LoVo (cell line): ENCODE results near the gene TIMM10B.

Source experiments
- DNase-seq: peaks from one replicate; pipeline ENCODE4 v3.0.0-alpha.2; 2016; ENCODE audit warnings: low spot score

Gene TIMM10B

GRCh38 chr11:6472934-6473333, 8.4 kb upstream of the TIMM10B start:
- no peak for DNase-seq

- peak; percentile 83 for DNase-seq
Observed at GRCh38 chr11:6473451-6474412, 7.6 kb upstream of the TIMM10B start, which contains the start of gene TRIM3. Gene TRIM3 (minus strand): TSS chr11:6473941. CDS start chr11:6465695, 8,246 bp downstream.

DNA sequence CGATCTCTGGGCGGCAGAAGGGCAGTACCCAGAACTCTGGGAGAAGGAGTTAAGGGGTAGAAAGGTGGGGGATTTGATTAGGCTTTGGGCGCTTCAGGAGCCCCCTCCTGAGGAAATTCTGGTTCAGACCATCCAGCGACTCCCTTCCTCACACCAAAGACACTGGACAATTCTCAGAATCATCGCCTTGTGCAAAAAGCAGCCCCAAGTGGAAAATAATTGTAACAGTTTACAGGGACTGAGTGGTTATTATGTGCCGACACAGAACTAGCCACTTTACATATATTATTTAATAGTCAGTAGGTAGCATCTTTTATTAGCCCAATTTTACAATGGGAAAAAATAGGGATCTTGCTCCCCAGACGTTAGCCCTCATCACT, 6.9 kb upstream of the TIMM10B start:
- no peak for DNase-seq

DNA sequence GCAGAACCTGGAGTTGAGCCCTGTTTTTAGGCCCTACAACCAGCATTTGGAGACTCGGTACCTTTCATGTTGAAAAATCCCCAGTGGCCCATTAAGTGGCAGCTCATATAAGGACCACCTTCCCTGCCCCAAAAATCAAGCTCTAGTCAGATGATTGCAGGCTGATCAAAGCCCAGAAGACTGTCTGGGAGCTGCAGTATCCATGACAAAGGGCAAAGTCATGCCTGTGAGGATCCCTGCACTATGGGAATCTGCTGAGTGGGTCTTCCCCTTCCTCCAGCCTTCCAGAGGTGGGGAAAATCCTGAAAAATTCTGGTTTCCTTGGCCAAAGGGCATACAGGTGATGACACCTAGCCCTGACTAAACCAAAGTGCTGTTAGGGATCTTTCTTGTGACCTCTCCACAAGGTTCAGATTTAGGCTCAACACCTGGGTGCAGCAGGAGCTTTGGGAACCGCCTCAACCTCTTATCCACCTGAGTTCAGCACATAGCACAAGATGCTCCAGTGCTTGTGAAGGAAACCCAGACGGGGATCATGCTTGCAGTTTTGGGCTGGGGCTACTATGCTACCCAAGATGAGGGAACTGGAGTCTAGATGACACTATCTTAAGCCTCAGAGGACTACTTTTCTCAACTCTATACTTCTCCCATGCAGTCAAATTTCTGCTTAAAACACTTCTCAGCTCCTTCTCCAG, 6.3 kb upstream of the TIMM10B start:
- DNase-seq: no peak

GRCh38 chr11:6475936-6476335, 5.4 kb upstream of the TIMM10B start:
- no peak for DNase-seq

GRCh38 chr11:6476571-6476970, 4.7 kb upstream of the TIMM10B start:
- DNase-seq: no peak

DNA sequence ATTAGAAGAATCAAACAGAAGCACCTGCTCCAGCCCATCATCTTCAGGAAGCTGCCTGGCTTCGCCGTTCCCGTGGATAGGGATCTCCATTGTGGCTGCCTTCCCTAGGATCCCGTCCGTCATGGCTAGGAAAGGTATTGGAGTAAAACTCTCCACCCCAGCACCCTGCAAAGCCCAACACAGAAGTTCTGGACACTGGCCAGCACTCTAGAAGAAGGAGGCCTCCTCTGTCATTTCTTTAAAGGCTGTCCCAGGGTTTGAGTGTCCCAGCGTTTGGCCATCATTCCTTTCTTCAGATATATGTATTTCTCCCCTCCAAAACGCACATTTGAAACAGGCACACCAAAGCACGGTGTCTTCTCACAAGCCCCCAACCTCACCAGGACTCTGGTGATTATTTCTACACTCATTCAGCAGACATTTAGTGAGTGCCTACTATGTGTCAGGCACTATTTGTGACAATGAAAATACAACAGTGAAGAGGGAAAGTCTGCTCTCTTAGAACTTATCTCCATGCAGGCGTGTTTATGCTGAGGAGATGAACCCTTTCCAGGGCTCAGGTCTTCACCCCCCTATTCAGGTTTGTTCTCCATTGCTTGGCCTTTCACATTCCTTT, 894 bp upstream of the TIMM10B start:
- DNase-seq: no peak

DNA sequence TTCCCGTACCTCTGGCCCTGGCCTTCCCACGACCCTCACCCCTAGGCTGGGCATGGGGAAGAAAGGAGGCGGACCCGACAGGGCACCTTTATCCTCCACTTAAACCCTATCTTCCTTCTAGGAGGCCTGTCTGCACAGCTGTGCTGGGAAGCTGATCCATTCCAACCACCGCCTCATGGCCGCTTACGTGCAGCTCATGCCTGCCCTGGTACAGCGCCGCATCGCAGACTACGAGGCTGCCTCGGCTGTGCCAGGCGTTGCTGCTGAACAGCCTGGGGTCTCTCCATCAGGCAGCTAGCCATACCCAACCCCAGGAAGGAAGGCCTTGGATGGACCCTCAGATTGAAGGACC, 599 bp downstream of the TIMM10B start:
- DNase-seq: no peak

DNA sequence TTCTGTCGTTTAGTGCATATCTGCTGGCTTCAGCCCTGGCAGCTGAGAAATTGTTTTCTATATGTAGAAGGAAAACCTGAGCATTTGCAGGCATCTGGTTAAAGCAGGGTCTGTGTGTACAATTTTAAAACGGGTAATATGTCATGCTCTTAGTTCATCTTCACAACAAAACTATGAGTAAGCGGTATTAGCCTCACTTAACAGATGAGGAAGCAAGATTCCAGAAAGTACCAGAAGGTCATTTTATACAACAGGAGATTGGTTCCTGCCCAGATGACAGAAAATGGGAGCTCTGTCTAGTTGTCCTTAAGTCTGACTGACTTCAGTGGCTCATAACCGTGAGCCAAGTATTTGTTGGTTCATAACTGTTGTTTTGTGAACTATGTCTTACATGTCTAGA, 1.1 kb downstream of the TIMM10B start:
- DNase-seq: no peak

- no peak for DNase-seq
Observed at GRCh38 chr11:6483015-6483414, 1.7 kb downstream of the TIMM10B start.

- DNase-seq: no peak
Observed at GRCh38 chr11:6485661-6486060, 4.4 kb downstream of the TIMM10B start.

DNA sequence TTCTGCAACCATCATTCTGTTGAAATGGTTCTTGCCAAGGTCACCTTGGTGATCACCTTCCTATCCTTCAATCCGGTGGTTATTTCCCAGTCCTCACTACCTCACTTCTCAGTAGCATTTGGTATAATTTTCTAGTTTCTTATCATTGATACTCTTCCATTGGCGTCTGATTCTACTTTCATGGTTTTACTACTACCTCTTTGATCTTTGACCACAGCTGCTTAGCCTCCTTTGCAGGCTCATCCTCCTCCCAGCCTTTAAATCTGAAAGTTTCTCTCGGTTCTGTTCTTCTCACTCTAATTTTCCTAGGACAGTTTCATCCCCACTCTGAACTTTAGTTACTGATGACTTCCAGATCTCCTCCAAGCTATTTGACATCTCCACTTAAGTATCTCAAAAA, 5.0 kb downstream of the TIMM10B start:
- DNase-seq: no peak

DNA sequence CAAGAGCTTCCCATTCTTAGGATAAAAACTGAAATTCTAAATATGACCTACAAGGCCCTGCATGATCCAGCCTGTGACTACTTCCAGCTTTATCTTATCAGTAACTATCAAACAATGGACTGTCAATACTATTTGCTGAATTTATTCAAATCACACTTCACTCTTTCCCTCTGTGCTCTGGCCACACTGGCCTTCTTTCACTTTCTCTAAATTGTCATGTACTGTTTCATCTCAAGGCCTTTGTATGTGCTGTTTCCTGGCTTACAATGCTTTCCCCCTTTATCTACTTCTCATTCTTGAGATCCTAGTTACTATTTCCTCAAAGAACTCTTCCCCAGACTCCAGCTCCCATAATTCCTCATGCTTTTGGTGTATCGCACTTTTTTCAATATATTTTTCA, 5.6 kb downstream of the TIMM10B start:
- no peak for DNase-seq

GRCh38 chr11:6488342-6488741, 7.0 kb downstream of the TIMM10B start:
- DNase-seq: no peak

GRCh38 chr11:6488821-6489220, 7.5 kb downstream of the TIMM10B start:
- DNase-seq: no peak

DNA sequence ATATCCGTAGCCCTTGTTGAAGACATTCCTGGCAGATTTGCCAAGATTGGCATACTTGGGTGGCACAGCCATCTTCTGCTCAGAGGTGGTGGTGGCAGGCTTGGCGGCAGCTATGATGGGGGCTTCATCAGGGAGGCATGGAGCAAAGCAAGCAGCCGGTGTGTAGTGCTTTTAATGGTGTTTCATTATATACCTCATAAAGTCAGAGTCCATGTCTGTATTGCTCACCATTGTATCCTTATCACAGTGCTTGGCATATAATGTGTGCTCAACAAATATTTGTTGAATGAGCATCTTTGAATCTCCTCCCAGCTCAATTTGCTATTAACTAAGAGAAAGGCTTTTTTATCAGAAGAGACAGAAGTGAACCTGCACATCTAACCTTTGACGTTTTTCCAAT, 8.0 kb downstream of the TIMM10B start:
- DNase-seq: no peak

GRCh38 chr11:6497069-6497839, 16.0 kb downstream of the TIMM10B start, which contains the start of gene DNHD1:
Gene DNHD1 (plus strand): TSS chr11:6497280. CDS start chr11:6498216, 936 bp downstream.
- no peak for DNase-seq

- no peak for DNase-seq
Observed at GRCh38 chr11:6498121-6498520, 16.8 kb downstream of the TIMM10B start.

GRCh38 chr11:6498544-6498943, 17.2 kb downstream of the TIMM10B start:
- DNase-seq: no peak

DNA sequence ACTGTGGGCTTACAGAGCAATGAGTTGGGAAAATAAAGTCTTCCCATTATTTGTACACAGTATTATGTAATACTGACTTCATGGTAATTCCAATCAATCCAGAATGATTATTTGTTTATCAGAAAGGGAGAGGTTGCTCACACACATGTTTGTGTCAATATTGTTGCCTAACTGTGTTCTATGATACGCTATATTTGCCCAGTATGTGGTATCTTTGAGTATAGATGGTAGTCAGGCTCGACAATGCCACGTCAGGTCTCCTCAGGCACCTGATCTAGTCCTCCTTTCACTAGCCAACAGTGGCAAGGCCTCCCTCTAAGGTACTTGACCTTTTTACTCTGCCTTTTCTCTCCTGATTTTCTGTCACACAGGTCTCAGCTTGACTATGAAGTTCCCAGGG, 21.1 kb downstream of the TIMM10B start:
- DNase-seq: no peak

GRCh38 chr11:6504166-6504565, 22.9 kb downstream of the TIMM10B start:
- DNase-seq: no peak
